Measurements from ENCODE around the gene KCNC3. TPM values are rescaled to one million over a fixed set of nuclear protein-coding genes. Genes with fewer than 3 reads are reported as not detected.

KCNC3 gene
- total and polyA plus RNA-seq, 2 of the 13 experiments (the other 11 are each of a cell fraction or from before 2014, with no cell fraction given) = 0.29 to 1.7 TPM

DNA sequence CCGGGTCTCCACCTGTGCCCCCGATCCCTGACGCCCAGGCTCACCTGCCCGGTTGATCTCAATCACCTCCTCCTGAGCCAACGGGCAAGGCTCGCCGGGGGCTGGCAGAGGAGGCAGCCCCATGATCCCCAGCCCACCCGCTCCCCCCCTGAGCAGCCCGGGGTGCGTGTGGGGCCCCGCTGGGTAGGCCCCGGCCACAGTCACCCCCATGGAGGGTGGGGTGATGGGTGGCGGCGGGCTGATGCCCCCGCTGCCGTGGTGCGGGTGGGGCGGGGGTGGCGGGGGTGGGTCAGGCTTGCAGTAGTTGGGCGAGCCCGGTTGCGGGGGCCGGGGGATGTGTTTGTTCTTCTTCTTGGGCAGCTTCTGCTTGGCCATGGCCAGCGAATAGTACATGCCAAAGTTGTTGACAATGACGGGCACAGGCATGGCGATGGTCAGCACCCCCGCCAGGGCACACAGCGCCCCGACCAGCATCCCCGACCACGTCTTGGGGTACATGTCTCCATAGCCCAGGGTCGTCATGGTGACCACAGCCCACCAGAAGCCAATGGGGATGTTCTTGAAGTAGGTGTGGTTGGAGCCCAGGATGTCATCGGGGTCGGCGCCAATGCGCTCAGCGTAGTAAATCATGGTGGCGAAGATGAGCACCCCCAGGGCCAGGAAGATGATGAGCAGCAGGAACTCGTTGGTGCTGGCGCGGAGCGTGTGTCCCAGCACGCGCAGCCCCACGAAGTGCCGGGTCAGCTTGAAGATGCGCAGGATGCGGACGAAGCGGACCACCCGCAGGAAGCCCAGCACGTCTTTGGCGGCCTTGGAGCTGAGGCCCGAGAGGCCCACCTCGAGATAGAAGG, 6.0 kb downstream of the KCNC3 start:
- peaks cover 36% of the 10 kb centered on the region for H3K4me1 ChIP-seq (ENCODE audit: insufficient read depth, low read length)
- H4K20me1 ChIP-seq (ENCODE audit: insufficient read depth, low read length) = peaks cover 7% of the 10 kb centered on the region; the same call in 1 of the 2 replicates
- H3K36me3 ChIP-seq (replicated peaks in 1 of 2; ENCODE audit: control insufficient read depth in 1 of 2, insufficient read depth in 2 of 2, low read length in 2 of 2) = peaks cover 0 to 3% of the 10 kb centered on the region in 2 experiments; a peak in 3 of 5 replicates
- H3K9ac ChIP-seq (ENCODE audit: insufficient read depth, low read depth, low read length) = no peak overlapping the region
- H3K79me2 ChIP-seq (ENCODE audit: insufficient read depth, low read length) = no peaks in the 10 kb centered on the region
- BruUV-seq (replicated peaks) = no TSS peak
- intact Hi-C loops (cut with micrococcal nuclease; ENCODE audit: unreplicated experiment) (no loop called here), in situ Hi-C loops (cut with HindIII; ENCODE audit: extremely low pct_ligation_motif_present, low pct_unique_long_range_greater_than_20kb) (no loop called here)
- POLR2A ChIA-PET = no interaction called here
- H3K27me3 ChIP-seq (ENCODE audit: control insufficient read depth in 1 of 2, insufficient read depth in 2 of 2, low read length in 2 of 2) = no peaks in the 10 kb centered on the region
- ATAC-seq (no peak), DNase-seq (ENCODE audit: low spot score) (no peak), FAIRE-seq (no peak)
- H2AFZ ChIP-seq (ENCODE audit: low read length) = no peak overlapping the region
- CTCF ChIA-PET (ENCODE audit: low intra/inter-chr PET ratio, low total read pairs) = no interaction called here
- H3K4me2 ChIP-seq (ENCODE audit: low read depth, low read length) = no peak overlapping the region
- no peaks in the 10 kb centered on the region for H3K9me3 ChIP-seq (ENCODE audit: low read length)
- no peak overlapping the region for H3K4me3 ChIP-seq (replicated peaks in 1 of 3; ENCODE audit: insufficient read depth in 1 of 3, low read depth in 2 of 3, low read length in 3 of 3)
- H3K27ac ChIP-seq (ENCODE audit: extremely low read length, insufficient read depth, low read length) = no peak overlapping the region
- WGBS (ENCODE audit: low lambda C conversion rate) = 97% methylated on average over 45 of the region's 55 CpGs
- TF ChIP-seq ARID4A (CRISPR knock-in tag; IDR thresholded peaks at IDR 0.05; ENCODE audit: borderline replicate concordance) = no peak
- TF ChIP-seq ZSCAN22 (CRISPR knock-in tag; IDR thresholded peaks at IDR 0.05) = no peak
- no peak for TF ChIP-seq THAP11 (CRISPR knock-in tag; IDR thresholded peaks at IDR 0.05)
- TF ChIP-seq, protein P1, sequence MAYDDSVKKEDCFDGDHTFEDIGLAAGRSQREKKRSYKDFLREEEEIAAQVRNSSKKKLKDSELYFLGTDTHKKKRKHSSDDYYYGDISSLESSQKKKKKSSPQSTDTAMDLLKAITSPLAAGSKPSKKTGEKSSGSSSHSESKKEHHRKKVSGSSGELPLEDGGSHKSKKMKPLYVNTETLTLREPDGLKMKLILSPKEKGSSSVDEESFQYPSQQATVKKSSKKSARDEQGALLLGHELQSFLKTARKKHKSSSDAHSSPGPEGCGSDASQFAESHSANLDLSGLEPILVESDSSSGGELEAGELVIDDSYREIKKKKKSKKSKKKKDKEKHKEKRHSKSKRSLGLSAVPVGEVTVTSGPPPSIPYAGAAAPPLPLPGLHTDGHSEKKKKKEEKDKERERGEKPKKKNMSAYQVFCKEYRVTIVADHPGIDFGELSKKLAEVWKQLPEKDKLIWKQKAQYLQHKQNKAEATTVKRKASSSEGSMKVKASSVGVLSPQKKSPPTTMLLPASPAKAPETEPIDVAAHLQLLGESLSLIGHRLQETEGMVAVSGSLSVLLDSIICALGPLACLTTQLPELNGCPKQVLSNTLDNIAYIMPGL (CRISPR knock-in tag; IDR thresholded peaks at IDR 0.05; ENCODE audit: borderline replicate concordance in 1 of 2, low read depth in 1 of 2) = no peak
- no peak for TF ChIP-seq ZNF589 (CRISPR knock-in tag; conservative IDR thresholded peaks at IDR 0.05)
- no peak for TF ChIP-seq ZNF547 (CRISPR knock-in tag; IDR thresholded peaks at IDR 0.05)
- TF ChIP-seq NPAS2 (CRISPR knock-in tag; IDR thresholded peaks at IDR 0.05; ENCODE audit: borderline replicate concordance) = no peak
- no peak for TF ChIP-seq ZNF232 (CRISPR knock-in tag; IDR thresholded peaks at IDR 0.05; ENCODE audit: borderline replicate concordance)
- TF ChIP-seq GATAD1 (CRISPR knock-in tag; IDR thresholded peaks at IDR 0.05) = no peak
- TF ChIP-seq ZNF552 (CRISPR knock-in tag; IDR thresholded peaks at IDR 0.05; ENCODE audit: borderline replicate concordance) = no peak
- TF ChIP-seq, protein P2, sequence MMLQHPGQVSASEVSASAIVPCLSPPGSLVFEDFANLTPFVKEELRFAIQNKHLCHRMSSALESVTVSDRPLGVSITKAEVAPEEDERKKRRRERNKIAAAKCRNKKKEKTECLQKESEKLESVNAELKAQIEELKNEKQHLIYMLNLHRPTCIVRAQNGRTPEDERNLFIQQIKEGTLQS (CRISPR knock-in tag; IDR thresholded peaks at IDR 0.05) = no peak
- TF ChIP-seq ZNF296 (CRISPR knock-in tag; conservative IDR thresholded peaks at IDR 0.05) = no peak
- no peak for TF ChIP-seq MED8 (CRISPR knock-in tag; IDR thresholded peaks at IDR 0.05; ENCODE audit: insufficient replicate concordance)
- TF ChIP-seq STAG1 (CRISPR knock-in tag; IDR thresholded peaks at IDR 0.05) = no peak
- no peak for TF ChIP-seq POGZ (CRISPR knock-in tag; IDR thresholded peaks at IDR 0.05)

Measured in HepG2 (cell line).